IMR-90 (cell line): ENCODE results near the gene DOCK9. TPM values are rescaled to one million over a fixed set of nuclear protein-coding genes. Genes with fewer than 3 reads are reported as not detected.

Experiments
- ATAC-seq: fragments of 200-7000 bp; cut with Tn5 transposase; 2 replicates; pipeline ENCODE4 v1.9.1; 2020; ENCODE audit warnings: low read depth, mild to moderate bottlenecking, moderate library complexity
- BruUV-seq: library from RNA; stranded (reverse); fragments of 400-500 nt; replicated peaks from 2 replicates; lab custom pipeline; 2021; lab: Mats Ljungman, UMichigan
- CTCF ChIA-PET: fragments of 300-600 bp; formaldehyde crosslinking; extraction: SDS; loops from one replicate; lab custom pipeline; 2021; ENCODE audit warnings: antibody characterized with exemption; lab: Yijun Ruan, JAX
- POLR2A ChIA-PET: fragments of 300-600 bp; sonication (Branson Sonifier 250); formaldehyde crosslinking; loops from one replicate; lab custom pipeline; 2022; ENCODE audit warnings: antibody characterized with exemption; ENCODE audit not compliant: unreplicated experiment; lab: Charles Lee
- DNase-seq: peaks from one replicate; pipeline ENCODE4 v3.0.0; 2013
- H2AFZ ChIP-seq: replicated peaks from 2 replicates; pipeline ENCODE3; 2013; ENCODE audit warnings: low read length, mild to moderate bottlenecking; ENCODE audit not compliant: poor library complexity
- H2AK5ac ChIP-seq: 2 replicates; pipeline ENCODE4 v1.6.1; 2013; ENCODE audit warnings: low read depth, low read length, inconsistent platforms
- H2AK9ac ChIP-seq: replicated peaks from 2 replicates; pipeline ENCODE3; 2013; ENCODE audit warnings: mild to moderate bottlenecking, low read depth, low read length, moderate library complexity; ENCODE audit not compliant: poor library complexity
- H2BK120ac ChIP-seq: 2 replicates; pipeline ENCODE4 v1.6.1; 2013; ENCODE audit warnings: low read depth, low read length, inconsistent platforms
- H2BK15ac ChIP-seq: 3 replicates; pipeline ENCODE4 v1.6.1; 2013; ENCODE audit warnings: low read depth, low read length, inconsistent platforms
- H2BK20ac ChIP-seq: 2 replicates; pipeline ENCODE4 v1.6.1; 2013; ENCODE audit warnings: low read depth, mild to moderate bottlenecking, inconsistent platforms, low read length, moderate library complexity
- H2BK5ac ChIP-seq: 2 replicates; pipeline ENCODE4 v1.6.1; 2013; ENCODE audit warnings: mild to moderate bottlenecking, low read depth, low read length, inconsistent platforms; ENCODE audit not compliant: poor library complexity, severe bottlenecking
- H3K14ac ChIP-seq: replicated peaks from 2 replicates; pipeline ENCODE4 v1.6.1; 2013; ENCODE audit warnings: low read depth, low read length, inconsistent platforms
- H3K18ac ChIP-seq: 2 replicates; pipeline ENCODE4 v1.6.1; 2013; ENCODE audit warnings: low read depth, low read length, control low read depth
- H3K23ac ChIP-seq: 2 replicates; pipeline ENCODE4 v1.6.1; 2013; ENCODE audit warnings: low read depth, low read length, inconsistent platforms
- H3K27ac ChIP-seq: 2 replicates; pipeline ENCODE4 v1.5.1; 2013; ENCODE audit warnings: mild to moderate bottlenecking, control low read depth, low read length; ENCODE audit not compliant: insufficient read depth
- H3K27me3 ChIP-seq: 2 replicates; pipeline ENCODE4 v1.6.1; 2013; ENCODE audit warnings: low read length; ENCODE audit not compliant: control insufficient read depth, insufficient read depth
- H3K36me3 ChIP-seq: 2 replicates; pipeline ENCODE4 v1.6.1; 2013; ENCODE audit warnings: low read length, mixed read lengths; ENCODE audit not compliant: control insufficient read depth, insufficient read depth
- H3K4ac ChIP-seq: 2 replicates; pipeline ENCODE4 v1.6.1; 2013; ENCODE audit warnings: low read depth, low read length, inconsistent platforms
- H3K4me1 ChIP-seq: 2 replicates; pipeline ENCODE4 v1.6.1; 2013; ENCODE audit warnings: low read length, mixed read lengths; ENCODE audit not compliant: control insufficient read depth, insufficient read depth
- H3K4me2 ChIP-seq: 2 replicates; pipeline ENCODE4 v1.6.1; 2013; ENCODE audit warnings: low read depth, mild to moderate bottlenecking, control low read depth, low read length, moderate library complexity
- H3K4me3 ChIP-seq: 2 replicates; pipeline ENCODE4 v1.5.1; 2013; ENCODE audit warnings: low read depth, mild to moderate bottlenecking, control low read depth, low read length, moderate library complexity; ENCODE audit not compliant: insufficient read depth
- H3K56ac ChIP-seq: 2 replicates; pipeline ENCODE4 v1.6.1; 2013; ENCODE audit warnings: low read length, inconsistent platforms; ENCODE audit not compliant: insufficient read depth; ENCODE audit errors: extremely low read depth
- H3K79me1 ChIP-seq, 2 experiments: 2 replicates each; pipeline ENCODE4 v1.6.1; 2013; ENCODE audit warnings: low read length in 2 of 2, inconsistent platforms in 1 of 2, low read depth in 1 of 2
- H3K9ac ChIP-seq: 2 replicates; pipeline ENCODE4 v1.6.1; 2013; ENCODE audit warnings: low read depth, low read length, control low read depth
- H3K9me1 ChIP-seq: 2 replicates; pipeline ENCODE4 v1.6.1; 2013; ENCODE audit warnings: low read length, inconsistent platforms; ENCODE audit not compliant: insufficient read depth
- H3K9me3 ChIP-seq: 2 replicates; pipeline ENCODE4 v1.6.1; 2013; ENCODE audit warnings: low read length; ENCODE audit not compliant: control insufficient read depth, insufficient read depth
- H4K20me1 ChIP-seq: 2 replicates; pipeline ENCODE4 v1.6.1; 2013; ENCODE audit warnings: low read length, inconsistent platforms; ENCODE audit not compliant: insufficient read depth
- H4K5ac ChIP-seq: 2 replicates; pipeline ENCODE4 v1.6.1; 2013; ENCODE audit warnings: mild to moderate bottlenecking, low read depth, low read length, control low read depth
- H4K8ac ChIP-seq, 2 experiments: 2 replicates each; pipeline ENCODE4 v1.6.1; 2013; ENCODE audit warnings: low read depth in 2 of 2, low read length in 2 of 2, control low read depth in 1 of 2, inconsistent platforms in 1 of 2
- H4K91ac ChIP-seq: 2 replicates; pipeline ENCODE4 v1.6.1; 2013; ENCODE audit warnings: low read depth, low read length, inconsistent platforms; ENCODE audit not compliant: insufficient read depth
- BHLHE40 ChIP-seq: fragments of 150-350 bp; IDR thresholded peaks from 2 replicates; pipeline ENCODE4 v1.6.1; 2016; ENCODE audit warnings: mild to moderate bottlenecking, low read depth, low read length
- CEBPB ChIP-seq: IDR thresholded peaks from 2 replicates; pipeline ENCODE4 v1.6.1; 2012; ENCODE audit warnings: low read depth, low read length, improper control_type of control experiment
- CHD1 ChIP-seq: IDR thresholded peaks from 2 replicates; pipeline ENCODE4 v1.6.1; 2012; ENCODE audit warnings: low read depth, low read length, improper control_type of control experiment
- FOS ChIP-seq: fragments of 150-350 bp; IDR thresholded peaks from 2 replicates; pipeline ENCODE4 v1.6.1; 2016; ENCODE audit warnings: low read depth, low read length
- MAFK ChIP-seq: IDR thresholded peaks from 2 replicates; pipeline ENCODE4 v1.6.1; 2012; ENCODE audit warnings: low read depth, low read length, improper control_type of control experiment
- MAZ ChIP-seq: IDR thresholded peaks from 2 replicates; pipeline ENCODE4 v1.6.1; 2012; ENCODE audit warnings: low read depth, mild to moderate bottlenecking, low read length, improper control_type of control experiment, moderate library complexity, borderline replicate concordance
- MXI1 ChIP-seq: IDR thresholded peaks from 2 replicates; pipeline ENCODE4 v1.6.1; 2012; ENCODE audit warnings: low read depth, mild to moderate bottlenecking, low read length, moderate library complexity, borderline replicate concordance
- NFE2L2 ChIP-seq: fragments of 150-350 bp; IDR thresholded peaks from 2 replicates; pipeline ENCODE4 v1.6.1; 2016; ENCODE audit warnings: low read depth, mild to moderate bottlenecking, low read length
- POLR2A ChIP-seq: IDR thresholded peaks from 2 replicates; pipeline ENCODE4 v1.6.1; 2012; ENCODE audit warnings: mild to moderate bottlenecking, low read depth, low read length
- RAD21 ChIP-seq: IDR thresholded peaks from 2 replicates; pipeline ENCODE4 v1.6.1; 2012; ENCODE audit warnings: low read length, improper control_type of control experiment
- RCOR1 ChIP-seq: IDR thresholded peaks from 2 replicates; pipeline ENCODE4 v1.6.1; 2012; ENCODE audit warnings: mild to moderate bottlenecking, low read length, improper control_type of control experiment; ENCODE audit not compliant: insufficient replicate concordance
- RFX5 ChIP-seq: IDR thresholded peaks from 2 replicates; pipeline ENCODE4 v1.8.0; 2012; ENCODE audit warnings: low read depth, mild to moderate bottlenecking, low read length, moderate library complexity
- SMC3 ChIP-seq: fragments of 150-350 bp; IDR thresholded peaks from 2 replicates; pipeline ENCODE4 v1.6.1; 2016; ENCODE audit warnings: low read depth, mild to moderate bottlenecking, antibody characterized with exemption, low read length, moderate library complexity
- WGBS, 2 experiments: methylation state at CpG; one replicate each; pipeline versions ENCODE4 v1.1.5 to v1.1.7; 2013; ENCODE audit warnings: missing lambda C conversion rate in 2 of 2; ENCODE audit not compliant: insufficient read length in 1 of 2; ENCODE audit errors: extremely low coverage in 2 of 2; 5-methylcytosine and 5-hydroxymethylcytosine counted together
- dilution Hi-C: fragments of 300-500 bp; cut with HindIII; formaldehyde crosslinking; loops from one replicate; pipeline ENCODE4 v1.14.3; 2018; ENCODE audit warnings: low sequenced_read_pairs; ENCODE audit not compliant: unreplicated experiment
- in situ Hi-C: fragments of 300-500 bp; cut with MboI; formaldehyde crosslinking; loops from 3 replicates; pipeline ENCODE4 v1.14.3; 2019; ENCODE audit warnings: low sequenced_read_pairs, inconsistent platforms, mixed read lengths
- intact Hi-C: fragments of 100-400 bp; cut with micrococcal nuclease; formaldehyde crosslinking; loops from 2 replicates; pipeline ENCODE4 v1.10.0; 2022
- polyA plus RNA-seq, 3 experiments: library from polyadenylated mRNA; depleted of rRNA; stranded (reverse); fragments of >200 nt; gene quantifications; 2 replicates each; pipeline ENCODE4 v1.2.3, GENCODE V29; 2012; ENCODE audit warnings: low replicate concordance in 1 of 3
- total RNA-seq: library from RNA; depleted of rRNA; stranded (reverse); fragments of >200 nt; gene quantifications from 2 replicates; pipeline ENCODE4 v1.2.3, GENCODE V29; 2012
- TF ChIP-seq, protein P1 (sequence below): conservative IDR thresholded peaks from 2 replicates; pipeline ENCODE4 v1.5.1; 2012; ENCODE audit warnings: mild to moderate bottlenecking, low read depth, low read length, improper control_type of control experiment
- TF ChIP-seq, protein P2 (sequence below): fragments of 150-350 bp; IDR thresholded peaks from 2 replicates; pipeline ENCODE4 v1.6.1; 2017; ENCODE audit warnings: mild to moderate bottlenecking, antibody characterized with exemption, low read length, low read depth

DOCK9 gene
- total and polyA plus RNA-seq, 2 of the 4 experiments (the other 2 are of a cell fraction) = 4.8 to 7.2 TPM

DNA sequence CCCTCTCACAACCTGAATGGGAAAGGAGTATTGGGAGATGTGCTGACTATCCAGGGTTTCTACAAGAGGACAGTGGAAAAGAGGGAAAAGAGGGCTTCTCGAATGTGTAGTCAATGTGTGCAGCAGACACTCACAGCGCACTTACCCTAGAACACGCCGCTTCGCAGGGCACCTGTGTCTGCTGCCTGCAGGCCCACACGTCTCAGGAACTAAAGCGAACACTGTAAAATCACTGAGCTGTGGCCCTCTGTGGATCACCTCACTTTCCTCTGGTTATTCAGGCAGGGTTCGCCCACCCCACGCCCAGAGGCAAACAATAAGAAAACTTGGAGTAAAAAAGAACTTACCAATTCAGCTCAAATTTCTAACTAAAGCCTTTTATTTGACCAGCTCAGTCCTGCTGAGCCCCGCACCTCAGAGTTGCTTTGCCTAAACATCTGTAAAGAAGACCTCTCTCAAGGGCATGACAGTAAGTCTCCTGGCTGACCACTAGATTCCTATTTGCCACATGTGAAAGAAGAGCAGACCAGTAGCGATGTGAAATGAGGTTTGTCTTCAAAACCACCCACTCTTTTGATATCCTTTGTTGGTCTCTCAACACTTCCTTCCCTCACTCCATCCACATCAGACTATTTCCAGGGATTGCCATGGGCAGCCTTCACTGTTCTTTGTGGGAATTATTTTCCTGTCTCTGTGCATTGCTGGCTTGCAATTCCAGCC lies 19.3 kb upstream of the DOCK9 start (continued):
- TF ChIP-seq MAZ = no peak

DNA sequence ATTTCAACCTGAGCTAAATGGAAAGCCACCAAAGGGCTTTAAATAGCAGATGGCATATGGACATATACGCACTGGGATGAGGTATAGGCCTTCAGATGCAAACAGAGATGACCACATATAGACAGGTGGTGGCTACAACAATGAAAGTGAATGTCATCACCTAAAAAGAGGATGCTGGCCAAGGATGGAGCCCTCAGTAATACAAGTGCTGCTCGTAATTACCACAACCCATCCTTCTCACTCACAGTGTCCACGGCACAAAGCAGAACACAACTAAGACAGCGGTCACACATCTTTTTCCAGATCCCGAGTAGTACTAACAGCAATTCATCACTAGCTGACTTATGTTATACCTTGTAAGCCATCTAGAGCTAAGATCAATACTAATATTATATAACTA lies 18.2 kb upstream of the DOCK9 start:
- Histone ChIP-seq H3K79me1 (peaks cover 0 to 13% of the 10 kb centered on the region in 2 experiments; a peak in 2 of 4 replicates), H4K5ac (no peak overlapping the region), H3K4me2 (no peak overlapping the region), H3K4me3 (no peak overlapping the region), H3K27ac (no peak overlapping the region), H3K56ac (no peak overlapping the region), H3K9me3 (no peaks in the 10 kb centered on the region), H2AK9ac (no peak overlapping the region), H3K9ac (no peak overlapping the region), H2BK15ac (no peak overlapping the region), H3K4me1 (no peaks in the 10 kb centered on the region), H3K14ac (no peak overlapping the region), H3K18ac (no peak overlapping the region), H4K8ac (no peak overlapping the region), H4K91ac (no peak overlapping the region), H3K9me1 (0 out of 2 replicates have a peak, but pooled peaks cover 7% of the 10 kb centered on the region), H3K36me3 (no peaks in the 10 kb centered on the region), H2BK120ac (no peak overlapping the region), H4K20me1 (no peaks in the 10 kb centered on the region), H2BK5ac (no peak overlapping the region), H3K27me3 (peaks cover 2% of the 10 kb centered on the region; the same call in 1 of the 2 replicates), H3K23ac (no peak overlapping the region), H2BK20ac (no peak overlapping the region), H3K4ac (no peak overlapping the region), H2AK5ac (no peak overlapping the region), H2AFZ (no peak overlapping the region)
- BruUV-seq = no TSS peak
- in situ Hi-C loops = no loop called here
- intact Hi-C loops = no loop called here
- dilution Hi-C loops = no loop called here
- no peak for DNase-seq
- ATAC-seq = no peak
- WGBS, 2 experiments = 85% methylated on average over 5 of the region's 5 CpGs; no CpG with 5 or more reads in 1 of the 2 experiments
- ChIA-PET CTCF (no interaction called here), POLR2A (no interaction called here)
- no peak for TF ChIP-seq CEBPB
- TF ChIP-seq MXI1 = no peak
- TF ChIP-seq CHD1 = no peak
- TF ChIP-seq NFE2L2 = no peak
- no peak for TF ChIP-seq BHLHE40
- TF ChIP-seq FOS = no peak
- no peak for TF ChIP-seq RAD21
- no peak for TF ChIP-seq MAFK
- TF ChIP-seq, protein P1, sequence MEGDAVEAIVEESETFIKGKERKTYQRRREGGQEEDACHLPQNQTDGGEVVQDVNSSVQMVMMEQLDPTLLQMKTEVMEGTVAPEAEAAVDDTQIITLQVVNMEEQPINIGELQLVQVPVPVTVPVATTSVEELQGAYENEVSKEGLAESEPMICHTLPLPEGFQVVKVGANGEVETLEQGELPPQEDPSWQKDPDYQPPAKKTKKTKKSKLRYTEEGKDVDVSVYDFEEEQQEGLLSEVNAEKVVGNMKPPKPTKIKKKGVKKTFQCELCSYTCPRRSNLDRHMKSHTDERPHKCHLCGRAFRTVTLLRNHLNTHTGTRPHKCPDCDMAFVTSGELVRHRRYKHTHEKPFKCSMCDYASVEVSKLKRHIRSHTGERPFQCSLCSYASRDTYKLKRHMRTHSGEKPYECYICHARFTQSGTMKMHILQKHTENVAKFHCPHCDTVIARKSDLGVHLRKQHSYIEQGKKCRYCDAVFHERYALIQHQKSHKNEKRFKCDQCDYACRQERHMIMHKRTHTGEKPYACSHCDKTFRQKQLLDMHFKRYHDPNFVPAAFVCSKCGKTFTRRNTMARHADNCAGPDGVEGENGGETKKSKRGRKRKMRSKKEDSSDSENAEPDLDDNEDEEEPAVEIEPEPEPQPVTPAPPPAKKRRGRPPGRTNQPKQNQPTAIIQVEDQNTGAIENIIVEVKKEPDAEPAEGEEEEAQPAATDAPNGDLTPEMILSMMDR = no peak
- TF ChIP-seq SMC3 = no peak
- TF ChIP-seq, protein P2, sequence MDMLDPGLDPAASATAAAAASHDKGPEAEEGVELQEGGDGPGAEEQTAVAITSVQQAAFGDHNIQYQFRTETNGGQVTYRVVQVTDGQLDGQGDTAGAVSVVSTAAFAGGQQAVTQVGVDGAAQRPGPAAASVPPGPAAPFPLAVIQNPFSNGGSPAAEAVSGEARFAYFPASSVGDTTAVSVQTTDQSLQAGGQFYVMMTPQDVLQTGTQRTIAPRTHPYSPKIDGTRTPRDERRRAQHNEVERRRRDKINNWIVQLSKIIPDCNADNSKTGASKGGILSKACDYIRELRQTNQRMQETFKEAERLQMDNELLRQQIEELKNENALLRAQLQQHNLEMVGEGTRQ = no peak
- no peak for TF ChIP-seq RFX5
- no peak for TF ChIP-seq RCOR1
- TF ChIP-seq POLR2A = no peak
- no peak for TF ChIP-seq MAZ
